ENCODE measurements around the gene CRIM1.

GRCh38 chr2:36403675-36404230 is 48.2 kb downstream of the CRIM1 start:
- TF ChIP-seq EP300 (IDR thresholded peaks at IDR 0.05) = no peak
- no peak for TF ChIP-seq CTCF (IDR thresholded peaks at IDR 0.05)

Data from suprapubic skin (tissue), 3 donors.